Upper lobe of left lung (tissue), 4 donors: Measurements from ENCODE around the gene MYLK.

Source experiments
- CTCF ChIP-seq, 6 experiments: fragments of 450-650 bp in 4 of 6; fragments of 200-600 bp in 2 of 6; sonication (generic) in 2 of 6; IDR thresholded peaks; one replicate each; pipeline ENCODE4 v1.5.1; 2016 to 2019; ENCODE audit warnings: antibody characterized with exemption in 6 of 6
- POLR2A ChIP-seq, 4 donors: fragments of 450-650 bp; IDR thresholded peaks; one replicate each; pipeline ENCODE4 v1.5.1; 2016 to 2017; ENCODE audit warnings: antibody characterized with exemption in 4 of 4, mild to moderate bottlenecking in 2 of 4

GRCh38 chr3:123871946-123872345, 12.2 kb downstream of the MYLK start:
- TF ChIP-seq CTCF (IDR thresholded peaks at IDR 0.05) (no peak), POLR2A (IDR thresholded peaks at IDR 0.05) (no peak)
